ENCODE data around the gene MYORG. TPM values are rescaled to one million over a fixed set of nuclear protein-coding genes. Genes with fewer than 3 reads are reported as not detected.

Gene MYORG
- total RNA-seq, 6 experiments from 2014 or later: 27.1 to 73.6 (median 36.0) TPM

- no peak for ATAC-seq
- Histone ChIP-seq H3K4me1 (no peaks in the 10 kb centered on the region), H3K9me3 (no peaks in the 10 kb centered on the region), H3K36me3 (peaks cover 0 to 10% (median 2%) of the 10 kb centered on the region in 4 donors), H3K27ac (no peak overlapping the region), H3K27me3 (no peaks in the 10 kb centered on the region), H3K4me3 (no peak overlapping the region)
- TF ChIP-seq POLR2A (IDR thresholded peaks at IDR 0.05): no peak
- TF ChIP-seq CTCF (IDR thresholded peaks at IDR 0.05): no peak
- DNase-seq: no peak
- intact Hi-C loops (cut with DNase I): no loop called here
- WGBS (ENCODE audit: insufficient coverage, low coverage, low lambda C conversion rate, missing lambda C conversion rate): 80% methylated on average over 1 of the region's 1 CpG
Observed at GRCh38 chr9:34398875-34399274, 22.2 kb upstream of the MYORG start.

GRCh38 chr9:34396276-34397214, 19.8 kb upstream of the MYORG start:
- TF ChIP-seq CTCF (IDR thresholded peaks at IDR 0.05): no peak
- no peak for TF ChIP-seq POLR2A (IDR thresholded peaks at IDR 0.05)
- Histone ChIP-seq H3K4me1 (no peaks in the 10 kb centered on the region), H3K27me3 (no peaks in the 10 kb centered on the region), H3K36me3 (peaks cover 0 to 4% (median 1%) of the 10 kb centered on the region in 4 donors), H3K27ac (no peak overlapping the region), H3K9me3 (no peaks in the 10 kb centered on the region), H3K4me3 (no peak overlapping the region)
- peak in 1 of 4 donors; percentile 29 for ATAC-seq
- intact Hi-C loops (cut with DNase I): no loop called here
- WGBS (ENCODE audit: insufficient coverage, low coverage, low lambda C conversion rate, missing lambda C conversion rate): 64% methylated on average over 7 of the region's 7 CpGs
- no peak for DNase-seq

- no peak overlapping the region for H3K4me3 ChIP-seq
- no peaks in the 10 kb centered on the region for H3K4me1 ChIP-seq
- WGBS (ENCODE audit: insufficient coverage, low coverage, low lambda C conversion rate, missing lambda C conversion rate): 40% methylated on average over 1 of the region's 1 CpG
- DNase-seq (no peak), ATAC-seq (no peak)
- TF ChIP-seq POLR2A (IDR thresholded peaks at IDR 0.05) (no peak), CTCF (IDR thresholded peaks at IDR 0.05) (no peak)
- H3K27ac ChIP-seq: no peak overlapping the region
- intact Hi-C loops (cut with DNase I): no loop called here
- H3K27me3 ChIP-seq: no peaks in the 10 kb centered on the region
- no peaks in the 10 kb centered on the region for H3K36me3 ChIP-seq
- no peaks in the 10 kb centered on the region for H3K9me3 ChIP-seq
Observed at GRCh38 chr9:34392511-34392910, 15.8 kb upstream of the MYORG start.

GRCh38 chr9:34387239-34387638, 10.5 kb upstream of the MYORG start:
- Histone ChIP-seq H3K4me1 (peaks cover 0 to 10% (median 0%) of the 10 kb centered on the region in 4 donors), H3K36me3 (no peaks in the 10 kb centered on the region), H3K9me3 (no peaks in the 10 kb centered on the region), H3K27me3 (no peaks in the 10 kb centered on the region), H3K27ac (no peak overlapping the region), H3K4me3 (no peak overlapping the region)
- no peak for TF ChIP-seq POLR2A (IDR thresholded peaks at IDR 0.05)
- TF ChIP-seq CTCF (IDR thresholded peaks at IDR 0.05): no peak
- WGBS (ENCODE audit: insufficient coverage, low coverage, low lambda C conversion rate, missing lambda C conversion rate): 40% methylated on average over 1 of the region's 4 CpGs
- ATAC-seq (no peak), DNase-seq (peak in 1 of 3 donors; percentile 9)
- intact Hi-C loops (cut with DNase I): no loop called here

All from right lobe of liver (tissue), 6 donors.